CD4-positive, alpha-beta T cell treated with Interleukin-12 subunit alpha and Interleukin-12 subunit beta, for 1 hour (primary cell): ENCODE data around the gene ACTL9.
"Not testable (repeated sequence)": the region's sequence is repeated elsewhere in the genome, so short reads cannot be mapped to it uniquely, and the experiment has no call there.

Experiments
- DNase-seq: peaks from one replicate; pipeline ENCODE4 v3.0.0-alpha.2; 2020

Gene ACTL9

GRCh38 chr19:8698433-8699063 lies at the start of gene ACTL9:
ACTL9 (minus strand) TSS chr19:8698795; CDS start chr19:8698701, 94 bp downstream.
- DNase-seq: no peak

GRCh38 chr19:8739291-8740065 lies 40.9 kb upstream of the ACTL9 start:
- DNase-seq: not testable (repeated sequence)

- DNase-seq: no peak
These were observed 39.8 kb upstream of the ACTL9 start for GRCh38 chr19:8738377-8738776.

GRCh38 chr19:8731428-8732169 lies 33.0 kb upstream of the ACTL9 start:
- no peak for DNase-seq

GRCh38 chr19:8724276-8724675 lies 25.7 kb upstream of the ACTL9 start:
- DNase-seq: no peak

GRCh38 chr19:8722032-8722431 lies 23.4 kb upstream of the ACTL9 start:
- no peak for DNase-seq

- no peak for DNase-seq
These were observed 22.7 kb upstream of the ACTL9 start, which contains the start of gene OR2Z1 for GRCh38 chr19:8721334-8721733. OR2Z1 (plus strand) TSS chr19:8721634; CDS start chr19:8731029, 9,395 bp downstream.

- not testable (repeated sequence) for DNase-seq
These were observed 11.7 kb upstream of the ACTL9 start for GRCh38 chr19:8710337-8710736.

GRCh38 chr19:8705742-8706141 lies 7.1 kb upstream of the ACTL9 start:
- DNase-seq: peak; percentile 12

- not testable (repeated sequence) for DNase-seq
These were observed 6.7 kb upstream of the ACTL9 start for GRCh38 chr19:8705304-8705703.

- DNase-seq: no peak
These were observed 4.6 kb upstream of the ACTL9 start for GRCh38 chr19:8703223-8703622.

- peak; percentile 46 for DNase-seq
These were observed 3.8 kb upstream of the ACTL9 start for GRCh38 chr19:8702350-8702749.

GRCh38 chr19:8700956-8701355 lies 2.4 kb upstream of the ACTL9 start:
- no peak for DNase-seq

- DNase-seq: no peak
These were observed 1.3 kb upstream of the ACTL9 start for GRCh38 chr19:8699908-8700307.

GRCh38 chr19:8697671-8698432 lies 743 bp downstream of the ACTL9 start:
- no peak for DNase-seq

GRCh38 chr19:8696993-8697392 lies 1.6 kb downstream of the ACTL9 start:
- no peak for DNase-seq

- no peak for DNase-seq
These were observed 2.7 kb downstream of the ACTL9 start for GRCh38 chr19:8695911-8696310.

- no peak for DNase-seq
These were observed 3.1 kb downstream of the ACTL9 start for GRCh38 chr19:8695501-8695900.

- no peak for DNase-seq
These were observed 7.6 kb downstream of the ACTL9 start for GRCh38 chr19:8690753-8691539.

- DNase-seq: no peak
These were observed 9.7 kb downstream of the ACTL9 start for GRCh38 chr19:8688930-8689329.

GRCh38 chr19:8686549-8686948 lies 12.0 kb downstream of the ACTL9 start:
- no peak for DNase-seq
